Mesodermal cell (in vitro differentiated cells): ENCODE data around the gene CCDC196.
"Not testable (repeated sequence)": the region's sequence is repeated elsewhere in the genome, so short reads cannot be mapped to it uniquely, and the experiment has no call there.

Experiments used
- H3K27ac ChIP-seq: 2 replicates; pipeline ENCODE4 v1.7.0; 2013; ENCODE audit warnings: mild to moderate bottlenecking, low read depth, low read length, moderate library complexity; ENCODE audit not compliant: severe bottlenecking
- H3K36me3 ChIP-seq: 2 replicates; pipeline ENCODE4 v1.7.1; 2013; ENCODE audit warnings: mild to moderate bottlenecking, low read length, moderate library complexity; ENCODE audit not compliant: control insufficient read depth, insufficient read depth
- H3K4me1 ChIP-seq: one replicate; pipeline ENCODE4 v1.7.1; 2013; ENCODE audit warnings: mild to moderate bottlenecking, low read length; ENCODE audit not compliant: insufficient read depth, control insufficient read depth, poor library complexity, severe bottlenecking
- H3K4me3 ChIP-seq: 2 replicates; pipeline ENCODE4 v1.7.0; 2013; ENCODE audit warnings: low read length, control low read depth, mild to moderate bottlenecking; ENCODE audit not compliant: insufficient read depth, poor library complexity, severe bottlenecking; ENCODE audit errors: extremely low read depth
- H3K9me3 ChIP-seq: 2 replicates; pipeline ENCODE4 v1.7.1; 2013; ENCODE audit warnings: mild to moderate bottlenecking, low read length, moderate library complexity; ENCODE audit not compliant: control insufficient read depth
- WGBS, 2 experiments: methylation state at CpG; one replicate each; pipeline ENCODE4 v1.1.5; 2013; ENCODE audit warnings: missing lambda C conversion rate in 2 of 2; ENCODE audit not compliant: insufficient coverage in 2 of 2; 5-methylcytosine and 5-hydroxymethylcytosine counted together

Gene CCDC196

GRCh38 chr14:66496188-66496807, 10.1 kb downstream of the CCDC196 start:
- H3K4me1 ChIP-seq: no peaks in the 10 kb centered on the region
- H3K27ac ChIP-seq: no peak overlapping the region
- H3K9me3 ChIP-seq: no peaks in the 10 kb centered on the region
- 92 to 94% methylated on average over 2 to 3 of the region's 4 CpGs for WGBS, 2 experiments
- H3K36me3 ChIP-seq: no peaks in the 10 kb centered on the region
- no peak overlapping the region for H3K4me3 ChIP-seq

- Histone ChIP-seq H3K36me3 (no peaks in the 10 kb centered on the region), H3K9me3 (no peaks in the 10 kb centered on the region), H3K27ac (no peak overlapping the region), H3K4me1 (no peaks in the 10 kb centered on the region), H3K4me3 (no peak overlapping the region)
- WGBS, 2 experiments: 80 to 86% methylated on average over 1 to 2 of the region's 2 CpGs
These were observed 10.7 kb downstream of the CCDC196 start for GRCh38 chr14:66496911-66497310.

- H3K4me3 ChIP-seq: no peak overlapping the region
- no peaks in the 10 kb centered on the region for H3K4me1 ChIP-seq
- H3K36me3 ChIP-seq: no peaks in the 10 kb centered on the region
- no peaks in the 10 kb centered on the region for H3K9me3 ChIP-seq
- whole genome bisulfite sequencing, 2 experiments: 78 to 82% methylated on average over 1 of the region's 3 CpGs
- peak overlapping the region; percentile 37 for H3K27ac ChIP-seq
These were observed 12.1 kb downstream of the CCDC196 start for GRCh38 chr14:66498311-66498710.

GRCh38 chr14:66501592-66501991, 15.4 kb downstream of the CCDC196 start:
- WGBS, 2 experiments: 100% methylated on average over 1 of the region's 4 CpGs; no CpG with 5 or more reads in 1 of the 2 experiments
- Histone ChIP-seq H3K4me1 (no peaks in the 10 kb centered on the region), H3K27ac (no peak overlapping the region)

GRCh38 chr14:66502836-66503235, 16.7 kb downstream of the CCDC196 start:
- not testable (repeated sequence) for H3K9me3 ChIP-seq, H3K4me3 ChIP-seq, H3K4me1 ChIP-seq, H3K36me3 ChIP-seq, H3K27ac ChIP-seq
- WGBS, 2 experiments: 77 to 86% methylated on average over 4 of the region's 5 CpGs

More at GRCh38 chr14:66501592-66501991, 15.4 kb downstream of the CCDC196 start:
- no peaks in the 10 kb centered on the region for H3K36me3 ChIP-seq
- H3K9me3 ChIP-seq: no peaks in the 10 kb centered on the region
- H3K4me3 ChIP-seq: no peak overlapping the region

- no peaks in the 10 kb centered on the region for H3K9me3 ChIP-seq
- no peaks in the 10 kb centered on the region for H3K36me3 ChIP-seq
- no peaks in the 10 kb centered on the region for H3K4me1 ChIP-seq
- no peak overlapping the region for H3K27ac ChIP-seq
- H3K4me3 ChIP-seq: no peak overlapping the region
- 86 to 100% methylated on average over 1 of the region's 1 CpG for WGBS, 2 experiments
These were observed 17.4 kb downstream of the CCDC196 start for GRCh38 chr14:66503532-66503931.

GRCh38 chr14:66507181-66507721, 21.1 kb downstream of the CCDC196 start:
- Histone ChIP-seq H3K36me3 (no peaks in the 10 kb centered on the region), H3K27ac (peak overlapping the region; percentile 71), H3K4me1 (no peaks in the 10 kb centered on the region), H3K9me3 (no peaks in the 10 kb centered on the region), H3K4me3 (peak overlapping the region; percentile 90)
- WGBS, 2 experiments: 18 to 24% methylated on average over 22 of the region's 23 CpGs

GRCh38 chr14:66507722-66508546, 21.8 kb downstream of the CCDC196 start, which contains the start of gene GPHN:
TSS of gene GPHN (plus strand) at chr14:66508147.
- 0% methylated on average over 73 to 83 of the region's 91 CpGs for WGBS, 2 experiments
- Histone ChIP-seq H3K27ac (peak within 1 kb of the TSS; percentile 71), H3K36me3 (no peaks in the 10 kb centered on the region), H3K9me3 (no peaks in the 10 kb centered on the region), H3K4me1 (no peaks in the 10 kb centered on the region), H3K4me3 (peak within 1 kb of the TSS; percentile 90)

GRCh38 chr14:66508547-66508845, 22.3 kb downstream of the CCDC196 start:
- WGBS, 2 experiments: 0 to 2% methylated on average over 15 to 17 of the region's 19 CpGs
- Histone ChIP-seq H3K4me3 (peak overlapping the region; percentile 90), H3K27ac (peak overlapping the region; percentile 71), H3K9me3 (no peaks in the 10 kb centered on the region), H3K4me1 (no peaks in the 10 kb centered on the region), H3K36me3 (no peaks in the 10 kb centered on the region)

- Histone ChIP-seq H3K9me3 (no peaks in the 10 kb centered on the region), H3K4me3 (peak overlapping the region; percentile 90), H3K27ac (peak overlapping the region; percentile 71), H3K4me1 (no peaks in the 10 kb centered on the region), H3K36me3 (no peaks in the 10 kb centered on the region)
- 0 to 1% methylated on average over 42 to 47 of the region's 57 CpGs for WGBS, 2 experiments
These were observed 22.9 kb downstream of the CCDC196 start for GRCh38 chr14:66508846-66509621.
